ENCODE data around the gene SKAP1.
"Not testable (repeated sequence)": the region's sequence is repeated elsewhere in the genome, so short reads cannot be mapped to it uniquely, and the experiment has no call there.

Gene SKAP1

GRCh38 chr17:48247603-48248002 is 182.4 kb downstream of the SKAP1 start:
- no peak for DNase-seq (ENCODE audit: low read depth in 1 of 2, low spot score in 1 of 2)

GRCh38 chr17:48247038-48247437 is 183.0 kb downstream of the SKAP1 start:
- no peak for DNase-seq (ENCODE audit: low read depth in 1 of 2, low spot score in 1 of 2)

DNA sequence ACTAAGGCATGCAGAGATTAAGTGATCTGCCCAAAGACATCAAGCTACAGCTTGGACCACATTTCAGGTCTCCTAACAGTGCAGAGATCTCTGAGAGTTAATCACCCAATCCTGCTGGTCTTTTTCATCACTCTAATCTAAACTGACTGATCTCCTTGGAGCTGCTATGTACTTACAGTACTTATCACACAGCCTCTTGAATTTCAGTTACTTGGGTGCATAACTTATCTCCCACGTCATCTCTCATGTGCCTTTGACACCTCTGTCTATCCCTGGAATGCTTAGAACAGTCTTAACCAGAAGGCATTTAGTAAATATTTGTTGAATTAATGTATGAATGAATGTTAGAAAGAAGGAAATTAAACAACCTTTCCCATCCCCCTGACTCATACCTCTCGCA is 183.4 kb downstream of the SKAP1 start:
- no peak for DNase-seq (ENCODE audit: low read depth in 1 of 2, low spot score in 1 of 2)

DNA sequence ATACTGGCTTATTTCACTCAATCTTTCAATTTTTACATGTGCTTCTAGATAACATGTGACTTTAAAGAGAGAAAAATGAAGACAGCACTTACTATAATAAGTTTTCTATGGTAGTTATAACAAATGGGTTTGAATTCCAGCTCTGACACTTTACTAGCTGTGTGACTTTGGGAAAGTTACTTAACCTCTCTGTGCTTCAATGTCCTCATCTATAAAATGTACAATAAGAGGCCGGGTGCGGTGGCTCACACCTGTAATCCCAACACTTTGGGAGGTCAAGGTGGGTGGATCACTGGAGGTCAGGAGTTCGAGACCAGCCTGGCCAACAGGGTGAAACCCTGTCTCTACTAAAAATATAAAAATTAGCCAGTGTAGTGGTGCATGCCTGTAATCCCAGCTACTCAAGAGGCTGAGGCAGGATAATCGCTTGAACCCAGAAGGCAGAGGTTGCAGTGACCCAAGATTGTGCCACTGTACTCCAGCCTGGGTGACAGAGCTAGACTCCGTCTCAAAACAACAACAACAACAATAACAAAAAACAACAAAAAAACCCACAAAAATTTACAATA is 184.5 kb downstream of the SKAP1 start:
- DNase-seq (ENCODE audit: low read depth in 1 of 2, low spot score in 1 of 2): not testable (repeated sequence)

DNA sequence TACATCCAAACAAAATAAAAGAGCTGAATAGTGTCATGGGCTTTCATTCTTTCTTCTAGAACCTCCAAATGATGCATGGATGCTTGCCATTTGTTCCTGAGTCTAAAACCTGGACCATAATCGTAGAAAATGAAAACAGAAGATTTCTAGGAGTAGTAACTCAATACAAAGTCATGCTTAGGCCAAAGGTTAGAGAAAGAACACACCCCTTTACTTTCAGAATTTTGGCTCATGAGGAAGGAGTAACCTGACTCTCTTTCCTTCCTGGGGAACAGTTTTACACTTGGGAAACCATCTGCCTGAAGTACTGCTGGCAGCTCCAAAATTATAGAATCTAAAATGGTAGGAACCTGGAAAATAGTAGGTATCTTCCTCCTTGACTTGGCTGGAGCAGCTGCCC is 185.2 kb downstream of the SKAP1 start:
- DNase-seq (ENCODE audit: low read depth in 1 of 2, low spot score in 1 of 2): no peak

- no peak for DNase-seq (ENCODE audit: low read depth in 1 of 2, low spot score in 1 of 2)
Measured at GRCh38 chr17:48244121-48244711, 185.8 kb downstream of the SKAP1 start.

DNA sequence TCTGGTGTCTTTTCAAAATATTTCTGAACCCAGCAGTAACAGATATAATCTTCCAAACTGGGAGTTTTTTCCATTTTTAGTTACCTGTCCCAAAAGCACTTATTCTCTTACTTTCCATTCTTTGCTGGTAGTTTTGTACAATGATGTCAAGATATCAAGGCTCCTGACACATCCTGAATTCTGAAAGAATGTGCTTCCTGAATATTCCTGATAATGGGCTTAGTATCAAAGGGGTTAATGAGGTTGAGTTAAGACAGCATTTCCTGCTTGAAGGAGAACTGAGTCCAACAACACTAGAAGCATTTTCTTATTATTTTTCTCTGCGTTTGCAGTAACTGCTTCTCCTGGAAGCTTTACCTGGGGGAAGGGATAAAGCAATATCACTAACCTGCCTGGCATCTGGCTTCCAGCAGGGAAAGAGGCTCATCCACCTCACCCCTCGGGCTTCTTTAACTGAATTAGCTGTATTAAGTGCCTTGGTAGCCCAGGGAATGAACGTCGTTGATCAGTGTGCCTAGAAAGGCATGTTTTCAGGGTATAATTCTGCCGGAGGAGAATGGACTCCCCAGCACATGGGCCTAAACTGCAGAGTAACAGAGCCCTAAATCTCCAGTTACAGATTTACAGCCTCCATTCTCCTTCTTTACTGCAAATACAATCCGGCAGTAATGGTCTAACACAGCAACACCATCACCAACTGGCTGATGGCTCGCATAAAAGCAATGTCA is 188.1 kb downstream of the SKAP1 start:
- DNase-seq (ENCODE audit: low read depth in 1 of 2, low spot score in 1 of 2): no peak

GRCh38 chr17:48241131-48241591 is 188.9 kb downstream of the SKAP1 start:
- DNase-seq (ENCODE audit: low read depth in 1 of 2, low spot score in 1 of 2): no peak

- no peak for DNase-seq (ENCODE audit: low read depth in 1 of 2, low spot score in 1 of 2)
Measured at GRCh38 chr17:48240562-48241130, 189.4 kb downstream of the SKAP1 start.

- no peak for DNase-seq (ENCODE audit: low read depth in 1 of 2, low spot score in 1 of 2)
Measured at GRCh38 chr17:48240122-48240521, 189.9 kb downstream of the SKAP1 start.

DNA sequence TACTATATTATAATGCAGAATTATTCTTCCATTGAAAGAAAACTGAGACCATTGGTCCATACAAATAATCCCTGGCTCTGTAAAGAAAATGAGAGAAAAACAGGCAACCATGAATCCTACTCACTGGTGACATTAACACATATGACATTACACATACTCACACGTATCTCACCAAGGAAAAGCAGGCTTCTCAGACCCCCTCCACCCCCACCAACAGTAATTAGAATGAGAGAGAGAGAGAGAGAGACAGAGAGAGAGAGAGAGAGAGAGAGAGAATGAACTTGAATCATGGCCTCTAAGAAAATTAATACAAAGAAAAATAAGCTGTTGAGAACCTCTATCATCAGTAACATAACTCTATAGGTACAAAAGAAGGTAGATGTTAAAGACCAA is 190.4 kb downstream of the SKAP1 start:
- DNase-seq (ENCODE audit: low read depth in 1 of 2, low spot score in 1 of 2): no peak

DNA sequence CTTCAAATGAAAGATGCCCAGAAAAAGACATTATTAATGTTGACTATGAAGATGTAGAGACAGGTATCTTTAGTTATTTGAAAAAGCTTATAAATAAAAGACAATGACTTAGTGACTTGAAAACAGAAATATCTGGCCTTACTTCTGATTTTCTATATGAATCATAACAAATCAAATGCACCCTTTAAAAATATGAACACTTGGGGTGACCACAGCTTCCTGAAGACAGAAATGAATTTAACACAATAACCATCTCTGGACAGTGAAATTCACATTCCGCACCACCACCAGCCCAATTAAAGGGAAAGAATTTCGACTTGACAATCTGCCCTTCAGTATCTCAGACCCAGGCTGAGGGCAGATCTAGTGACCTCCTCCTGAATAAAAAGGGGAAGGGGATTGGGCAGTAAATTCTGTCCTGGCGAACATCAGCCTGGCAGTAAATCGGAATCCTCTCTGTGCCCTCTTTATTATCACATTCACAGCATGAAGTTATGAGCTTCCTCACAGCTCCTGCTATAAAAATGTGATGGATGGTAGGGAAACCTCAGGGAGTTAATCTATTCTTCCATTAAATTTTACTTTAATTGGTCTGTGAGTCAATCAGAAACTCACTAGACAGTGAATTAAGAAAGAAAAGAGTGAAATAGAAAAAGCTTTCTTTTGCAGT is 190.9 kb downstream of the SKAP1 start:
- no peak for DNase-seq (ENCODE audit: low read depth in 1 of 2, low spot score in 1 of 2)

DNA sequence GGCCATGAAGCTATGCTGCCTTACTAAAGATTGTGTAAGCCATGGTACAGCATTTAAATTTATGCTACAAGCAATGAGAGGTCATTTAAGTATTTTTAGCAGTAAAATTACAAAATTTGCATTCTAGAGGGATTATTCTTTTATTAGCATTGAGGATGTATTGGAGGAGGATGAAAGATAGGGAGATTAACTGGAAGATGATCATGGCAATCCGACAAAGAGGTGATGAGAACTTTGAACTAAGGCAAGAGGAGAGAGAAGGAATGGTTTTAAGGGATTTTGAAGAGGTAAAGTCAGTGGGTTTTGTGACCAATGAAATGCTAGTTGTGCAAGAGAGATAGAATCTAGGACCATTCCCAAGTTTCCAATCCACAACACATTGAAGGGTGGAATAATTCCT is 192.6 kb downstream of the SKAP1 start:
- no peak for DNase-seq (ENCODE audit: low read depth in 1 of 2, low spot score in 1 of 2)

- DNase-seq (ENCODE audit: low read depth in 1 of 2, low spot score in 1 of 2): no peak
Measured at GRCh38 chr17:48236681-48237134, 193.3 kb downstream of the SKAP1 start.

DNA sequence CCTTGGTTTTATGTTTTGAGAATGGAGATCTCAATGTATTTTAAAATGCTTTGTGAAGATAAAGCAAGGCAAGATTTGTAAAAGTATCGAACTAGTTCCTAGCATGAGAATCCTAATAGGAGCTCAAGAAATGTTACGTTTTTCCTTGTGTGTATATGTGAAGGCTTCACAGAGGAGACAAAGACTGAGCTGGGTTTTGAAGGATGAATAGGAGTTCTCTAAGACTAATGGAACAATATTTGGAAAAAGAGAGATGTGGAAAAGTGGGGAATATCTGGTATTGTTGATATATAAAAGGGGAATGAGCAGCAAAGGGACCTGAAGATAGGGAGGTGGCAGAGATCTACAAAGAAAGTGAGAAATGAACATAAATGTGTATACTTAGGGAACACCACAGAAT is 195.1 kb downstream of the SKAP1 start:
- no peak for DNase-seq (ENCODE audit: low read depth in 1 of 2, low spot score in 1 of 2)

DNA sequence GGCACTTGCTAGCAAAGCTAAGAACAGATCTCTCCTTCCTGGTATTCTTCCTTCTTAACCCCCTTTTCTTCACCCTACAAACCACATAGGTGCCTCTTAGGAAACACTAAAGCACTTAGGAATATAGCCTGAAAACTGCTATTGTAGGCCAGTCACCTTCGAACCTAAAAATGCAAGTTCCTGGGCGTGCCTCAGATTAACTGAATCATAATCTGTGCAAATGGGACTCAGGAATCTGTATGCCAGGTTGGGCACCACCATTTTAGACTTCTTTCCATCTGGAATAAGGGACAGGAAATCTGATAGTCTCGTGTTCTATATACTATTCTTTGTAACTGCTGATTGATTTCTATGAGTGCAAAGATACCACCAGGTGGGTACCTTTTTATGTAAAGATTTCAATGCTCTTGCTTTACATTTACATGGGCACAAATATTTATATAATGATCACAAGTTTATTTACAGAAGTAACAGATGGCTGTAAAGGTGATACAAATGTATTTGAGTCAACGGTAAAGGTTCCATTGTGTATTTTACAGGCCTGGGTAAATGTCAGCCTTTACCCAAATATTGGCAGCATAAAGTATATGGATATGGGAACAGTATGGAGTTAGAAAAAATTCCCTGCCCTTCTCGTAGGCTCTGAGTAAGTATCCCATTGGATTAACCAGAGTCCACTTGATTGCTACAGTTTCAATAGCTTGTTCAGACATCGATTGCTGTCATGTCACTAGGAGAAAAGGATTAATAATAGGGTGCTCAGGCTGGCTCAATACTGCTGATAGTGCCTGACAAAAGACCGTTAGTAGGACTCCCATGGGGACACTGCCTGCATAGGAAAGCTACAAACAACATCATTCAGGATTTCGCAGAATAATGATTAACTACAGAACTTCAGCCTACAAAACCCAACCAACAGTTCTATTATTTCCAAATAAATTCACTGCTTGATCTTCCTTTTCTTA is 197.7 kb downstream of the SKAP1 start:
- DNase-seq (ENCODE audit: low read depth in 1 of 2, low spot score in 1 of 2): no peak

- no peak for DNase-seq (ENCODE audit: low read depth in 1 of 2, low spot score in 1 of 2)
Measured at GRCh38 chr17:48229936-48230335, 200.1 kb downstream of the SKAP1 start.

DNA sequence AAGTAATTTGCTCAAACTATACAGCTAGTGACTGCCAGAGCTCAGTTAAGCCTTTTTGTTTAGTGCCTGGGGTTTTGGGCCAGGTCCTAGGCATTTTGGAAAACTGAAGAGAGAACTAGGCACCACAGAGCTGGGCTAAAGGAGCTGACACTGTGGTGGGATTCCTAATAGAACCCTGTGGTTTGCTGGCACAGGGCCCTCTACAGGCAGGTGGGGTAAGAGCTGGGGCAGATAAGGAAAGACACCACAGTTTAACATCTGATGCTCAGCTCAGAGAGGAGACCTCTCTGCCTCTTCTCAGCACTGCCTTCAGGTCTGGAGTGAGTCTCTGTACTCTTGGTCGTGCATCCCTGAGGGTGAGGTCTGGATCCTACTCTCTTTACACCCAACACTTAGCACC is 201.3 kb downstream of the SKAP1 start:
- DNase-seq (ENCODE audit: low read depth in 1 of 2, low spot score in 1 of 2): no peak

DNA sequence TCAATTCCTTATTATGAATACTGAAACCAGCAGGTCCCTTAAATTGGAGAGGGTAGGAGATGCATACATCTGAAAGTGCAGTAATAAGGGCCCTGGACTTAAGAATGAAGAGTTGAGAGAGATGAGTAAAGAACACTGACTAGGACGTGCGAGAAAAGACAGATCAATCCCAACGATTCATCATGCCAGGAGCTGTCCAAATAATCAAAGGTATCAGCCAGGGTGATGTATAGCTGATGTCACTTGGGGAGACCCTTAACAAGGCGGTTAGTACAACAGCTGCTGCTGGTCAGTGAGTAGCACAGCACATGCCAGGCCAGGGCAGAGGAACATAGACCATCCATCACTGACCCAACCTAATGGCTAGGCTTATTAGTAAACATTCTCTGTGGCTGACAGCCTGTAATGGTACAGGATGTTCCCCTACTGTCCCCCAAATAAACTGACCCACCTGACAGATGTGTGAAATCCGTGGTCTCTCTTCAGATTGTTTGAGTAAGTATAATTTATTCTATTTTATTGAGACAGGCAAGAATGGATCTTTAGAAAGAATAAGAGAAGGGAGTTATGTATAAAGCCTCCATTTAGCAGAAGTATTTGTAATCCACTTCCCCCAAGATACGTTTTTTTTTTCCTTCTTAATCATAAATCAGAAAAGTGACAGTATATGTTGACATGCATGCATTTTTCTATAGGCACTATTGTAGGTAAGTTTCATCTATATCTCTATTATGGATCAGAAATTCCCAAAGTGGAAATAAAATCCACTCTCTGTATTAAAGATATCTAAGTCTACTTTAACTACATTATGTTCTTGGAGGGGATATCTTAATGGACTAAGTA is 204.1 kb downstream of the SKAP1 start:
- DNase-seq (ENCODE audit: low read depth in 1 of 2, low spot score in 1 of 2): no peak

DNA sequence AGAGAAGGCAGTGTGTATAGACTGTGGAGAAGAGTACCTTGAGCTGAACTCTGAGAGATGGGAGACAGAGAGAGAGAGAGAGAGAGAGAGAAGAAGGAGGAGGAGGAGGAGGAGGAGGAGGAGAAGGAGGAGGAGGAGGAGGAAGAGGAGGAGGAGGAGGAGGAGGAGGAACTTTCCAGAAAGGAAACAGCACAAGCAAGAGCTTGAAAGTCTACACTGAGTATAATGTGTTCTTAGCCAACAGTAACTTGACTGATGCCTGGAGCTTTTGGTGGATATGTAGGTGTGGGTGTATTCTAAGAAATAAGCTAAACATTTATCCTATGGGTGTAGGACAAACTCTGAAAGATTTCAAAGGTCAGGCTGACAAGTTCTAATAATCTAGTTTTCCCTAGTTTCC is 206.1 kb downstream of the SKAP1 start:
- no peak for DNase-seq (ENCODE audit: low read depth in 1 of 2, low spot score in 1 of 2)
